Measurements from ENCODE around the gene MICALL2.

DNA sequence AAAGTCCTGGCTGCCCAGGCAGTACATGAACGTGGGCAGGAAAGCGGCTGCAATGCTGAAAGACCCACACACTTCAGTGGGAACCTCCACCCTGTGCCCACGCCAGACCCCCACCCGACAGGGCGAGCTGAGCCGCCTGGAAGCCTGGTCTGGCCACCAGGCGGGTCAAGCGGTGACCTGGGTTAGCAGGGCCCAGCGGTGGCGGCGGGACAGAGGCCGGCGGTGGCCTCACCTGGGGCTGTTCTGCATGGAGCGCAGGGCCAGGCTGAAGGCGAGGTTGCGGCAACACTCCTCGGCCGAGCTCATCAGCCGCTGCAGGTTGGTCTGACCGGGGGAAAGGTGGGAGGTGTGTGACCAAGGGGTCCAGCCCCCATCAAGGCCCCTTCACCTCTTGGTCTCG is 11.6 kb upstream of the MICALL2 start:
- TF ChIP-seq CTCF (conservative IDR thresholded peaks at IDR 0.05 in 1 of 2, IDR thresholded peaks at IDR 0.05 in 1 of 2; ENCODE audit: low read depth in 1 of 2, low read length in 2 of 2) = no peak
- no peak for TF ChIP-seq EZH2 (IDR thresholded peaks at IDR 0.05; ENCODE audit: low read length, missing control alignments)

All from fibroblast of lung (primary cell).